Stimulated activated CD8-positive, alpha-beta memory T cell treated with anti-CD3 and anti-CD28 coated beads, Interleukin-4, amount 100 ng/mL, for 24 hours (primary cell): ENCODE measurements around the gene RALGAPA2.

Experiments used
- DNase-seq: peaks from one replicate; pipeline ENCODE4 v3.0.0-alpha.2; 2020; ENCODE audit warnings: low read depth

RALGAPA2 gene

DNA sequence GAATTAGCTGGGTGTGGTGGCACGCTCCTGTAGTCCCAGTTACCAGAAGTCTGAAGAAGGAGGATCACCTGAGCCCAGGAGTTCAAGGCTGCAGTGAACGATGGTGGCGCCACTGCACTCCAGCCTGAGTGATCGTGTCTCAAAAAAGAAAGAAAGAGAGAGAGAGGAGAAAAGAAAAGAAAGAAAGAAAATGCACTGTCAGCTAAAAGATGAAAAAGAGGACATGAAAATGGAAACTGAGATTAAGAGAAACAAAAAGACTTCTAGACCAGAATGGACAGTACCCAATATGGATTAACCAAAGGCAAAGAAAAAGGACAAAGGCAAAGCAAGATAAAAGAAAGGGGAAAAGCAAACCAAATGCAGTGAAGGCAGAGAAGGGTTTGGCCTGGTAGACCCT lies 9.0 kb upstream of the RALGAPA2 start:
- DNase-seq, result no peak

DNA sequence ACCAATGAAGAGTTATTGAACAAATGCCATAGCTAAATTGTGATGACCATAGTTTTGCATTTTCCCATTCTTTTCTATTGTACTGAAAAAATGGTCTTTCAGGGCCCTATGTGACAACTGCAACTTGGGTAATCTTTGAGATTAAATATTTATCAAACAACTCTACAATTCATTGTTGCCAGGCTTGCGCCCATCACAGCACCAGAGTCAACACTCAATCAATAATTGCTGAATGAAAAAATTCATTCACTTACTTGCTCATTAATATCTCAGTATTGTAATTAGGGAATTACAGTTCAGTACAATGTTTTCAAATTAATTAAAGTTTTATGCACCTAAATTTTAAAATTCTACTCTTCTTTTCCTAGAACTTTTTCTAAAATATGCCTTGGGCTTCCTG lies 7.7 kb upstream of the RALGAPA2 start:
- no peak for DNase-seq

DNA sequence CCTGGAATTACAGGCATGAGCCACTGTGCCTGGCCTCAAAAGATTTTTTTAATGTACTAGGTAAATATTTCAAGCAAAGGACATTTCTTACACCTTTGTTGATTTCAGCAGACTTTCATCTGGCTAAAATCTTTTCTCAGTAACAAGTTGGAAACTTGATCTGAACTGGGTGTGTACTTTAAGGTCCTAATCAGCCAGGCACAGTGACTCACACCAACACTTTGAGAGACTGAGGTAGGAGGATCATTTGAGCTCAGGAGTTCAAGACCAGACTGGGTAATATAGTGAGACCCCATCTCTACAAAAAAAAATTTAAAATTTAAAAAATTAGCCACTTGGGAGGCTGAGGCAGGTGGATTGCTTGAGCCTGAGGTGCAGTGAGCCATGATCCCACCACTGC lies 7.0 kb upstream of the RALGAPA2 start:
- DNase-seq, result no peak

DNA sequence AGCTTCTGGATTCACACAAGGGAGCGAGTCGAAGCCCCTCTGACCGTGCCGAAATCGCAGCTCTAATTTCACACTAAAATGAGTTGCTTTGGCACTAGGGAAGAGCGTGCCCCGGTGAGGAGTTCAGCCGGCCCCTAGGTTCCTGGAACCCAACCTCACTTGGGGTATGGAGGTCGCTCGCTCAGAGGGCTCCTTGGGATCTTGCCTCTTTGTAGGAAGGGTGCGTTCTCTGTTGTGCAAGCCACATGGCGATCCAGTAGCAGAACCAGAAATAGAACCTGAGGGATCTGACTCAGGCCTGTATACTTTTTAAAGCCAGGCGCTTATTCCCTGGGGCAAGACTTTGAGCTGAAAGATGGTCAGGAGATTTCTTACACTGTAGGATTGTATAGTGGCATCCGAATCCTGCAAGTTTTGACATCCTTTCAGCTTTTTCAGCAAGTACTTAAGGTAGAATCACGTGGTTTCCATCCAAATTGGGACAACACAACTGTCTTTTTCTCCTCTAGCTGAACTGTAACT lies 861 bp upstream of the RALGAPA2 start:
- DNase-seq, result no peak

DNA sequence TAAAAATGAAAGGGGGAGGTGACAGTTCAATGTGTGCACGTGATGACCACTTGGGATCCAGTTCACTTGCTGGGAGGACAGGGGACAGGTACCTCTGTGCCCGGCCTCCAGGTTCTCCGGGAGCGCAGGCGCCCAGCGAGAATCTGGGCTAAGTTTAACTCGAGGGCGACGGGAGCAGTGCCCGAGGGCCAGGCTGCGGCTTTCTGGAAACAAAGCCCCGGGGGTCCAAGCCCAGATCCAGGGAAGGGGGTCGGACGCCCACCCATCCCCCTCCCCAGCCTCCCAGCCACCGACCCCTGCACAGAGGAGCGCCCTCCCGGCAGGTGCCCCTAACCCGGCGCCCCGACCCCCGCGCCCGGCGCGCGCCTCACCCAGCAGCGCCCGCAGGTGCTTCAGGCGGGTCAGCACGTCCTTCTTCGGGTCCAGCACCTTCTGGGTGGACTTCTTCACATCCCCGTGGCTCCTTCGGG lies 405 bp downstream of the RALGAPA2 start:
- no peak for DNase-seq

DNA sequence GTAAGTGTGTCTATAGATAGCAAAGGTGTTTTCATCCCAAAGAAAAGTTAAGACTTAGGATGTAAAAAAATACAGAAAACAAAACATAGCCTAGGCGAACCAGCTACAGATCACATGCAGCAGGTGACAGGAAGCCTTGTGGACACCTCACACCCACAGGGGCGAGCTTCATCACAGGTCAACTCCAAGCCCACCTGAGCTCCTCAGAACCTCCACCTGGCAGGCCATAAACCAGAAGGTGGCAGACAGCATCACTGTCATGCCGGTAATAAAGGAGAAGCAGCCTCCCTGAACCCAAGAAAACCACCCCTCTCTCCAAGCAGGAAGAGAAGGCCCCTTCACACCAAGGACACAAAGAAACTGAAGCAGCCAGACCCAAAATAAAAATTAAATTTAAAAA lies 1.0 kb downstream of the RALGAPA2 start:
- DNase-seq, result no peak

DNA sequence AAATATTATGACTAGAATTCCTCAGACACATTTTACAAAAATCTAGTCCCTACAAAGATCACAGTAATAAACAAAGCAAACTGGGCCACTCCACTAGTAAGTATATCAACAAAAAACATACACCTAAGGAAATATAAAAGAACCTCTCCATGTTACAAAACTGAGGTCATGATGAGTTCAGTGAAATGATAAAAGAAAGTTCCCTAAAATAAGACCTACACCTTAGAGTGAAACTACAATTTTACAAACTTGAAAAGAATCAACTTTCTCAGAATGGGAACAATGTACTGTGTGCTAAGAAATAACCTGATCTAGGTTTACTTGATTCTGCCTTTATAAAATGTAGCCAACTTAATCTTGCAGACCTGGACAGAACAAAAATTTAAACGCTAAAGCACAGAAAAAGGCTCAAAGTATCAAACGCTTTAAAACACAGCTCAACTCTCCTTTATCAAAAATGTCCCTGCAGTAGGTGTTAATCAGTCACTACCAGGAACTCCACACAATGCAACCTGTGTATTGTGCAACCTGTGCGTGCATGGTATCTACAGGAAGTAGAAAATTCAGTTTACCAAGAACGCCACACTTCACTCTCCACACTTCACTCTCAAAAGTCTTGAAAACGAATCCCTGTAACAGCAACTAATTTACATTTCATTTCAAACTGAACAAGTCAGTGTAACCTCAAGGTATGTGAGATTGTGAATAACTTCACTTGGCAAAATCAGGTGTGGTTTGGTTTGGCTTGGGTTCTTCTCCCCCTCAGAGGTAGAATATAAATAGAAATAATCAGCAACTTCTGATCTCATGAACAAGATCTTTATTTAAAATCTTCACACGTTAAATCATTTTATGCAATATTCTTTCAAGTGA lies 1.8 kb downstream of the RALGAPA2 start:
- DNase-seq, result no peak

DNA sequence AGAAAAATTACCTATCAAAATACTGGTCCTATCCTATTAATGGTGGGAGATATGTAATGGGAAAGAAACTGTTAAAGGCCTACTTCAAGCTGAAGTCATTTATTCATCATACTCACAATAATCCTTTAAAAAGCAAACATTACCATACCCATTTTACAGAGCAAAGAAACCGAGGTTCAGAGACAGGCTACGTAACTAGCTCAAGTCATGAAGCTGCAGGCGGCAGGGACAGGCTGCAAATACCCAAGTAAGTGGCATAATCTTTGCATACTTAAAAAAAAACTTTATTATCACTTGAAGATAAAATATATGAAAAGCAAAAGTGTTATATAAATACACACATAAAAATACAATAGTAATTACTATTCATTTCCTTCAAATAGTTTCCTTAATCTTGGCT lies 2.6 kb downstream of the RALGAPA2 start:
- DNase-seq, result no peak

DNA sequence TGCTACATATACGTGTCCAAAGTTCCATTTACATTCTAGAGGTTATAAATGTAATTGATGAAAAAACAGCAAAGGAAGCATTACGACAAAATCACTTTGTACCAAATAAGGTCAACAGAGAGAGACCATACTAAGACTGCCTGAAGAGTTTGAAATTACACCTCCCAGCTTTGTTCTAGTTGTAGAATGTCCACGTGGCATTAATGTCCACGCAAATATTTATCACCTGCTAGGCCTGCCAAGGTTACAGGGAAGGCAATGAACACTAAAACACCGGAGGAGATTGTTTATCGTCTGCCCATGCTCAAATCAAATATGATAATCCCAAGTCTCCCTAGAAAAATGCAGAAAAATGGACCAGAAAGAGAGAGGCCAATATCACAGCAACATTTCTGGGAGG lies 6.2 kb downstream of the RALGAPA2 start:
- DNase-seq, result no peak

DNA sequence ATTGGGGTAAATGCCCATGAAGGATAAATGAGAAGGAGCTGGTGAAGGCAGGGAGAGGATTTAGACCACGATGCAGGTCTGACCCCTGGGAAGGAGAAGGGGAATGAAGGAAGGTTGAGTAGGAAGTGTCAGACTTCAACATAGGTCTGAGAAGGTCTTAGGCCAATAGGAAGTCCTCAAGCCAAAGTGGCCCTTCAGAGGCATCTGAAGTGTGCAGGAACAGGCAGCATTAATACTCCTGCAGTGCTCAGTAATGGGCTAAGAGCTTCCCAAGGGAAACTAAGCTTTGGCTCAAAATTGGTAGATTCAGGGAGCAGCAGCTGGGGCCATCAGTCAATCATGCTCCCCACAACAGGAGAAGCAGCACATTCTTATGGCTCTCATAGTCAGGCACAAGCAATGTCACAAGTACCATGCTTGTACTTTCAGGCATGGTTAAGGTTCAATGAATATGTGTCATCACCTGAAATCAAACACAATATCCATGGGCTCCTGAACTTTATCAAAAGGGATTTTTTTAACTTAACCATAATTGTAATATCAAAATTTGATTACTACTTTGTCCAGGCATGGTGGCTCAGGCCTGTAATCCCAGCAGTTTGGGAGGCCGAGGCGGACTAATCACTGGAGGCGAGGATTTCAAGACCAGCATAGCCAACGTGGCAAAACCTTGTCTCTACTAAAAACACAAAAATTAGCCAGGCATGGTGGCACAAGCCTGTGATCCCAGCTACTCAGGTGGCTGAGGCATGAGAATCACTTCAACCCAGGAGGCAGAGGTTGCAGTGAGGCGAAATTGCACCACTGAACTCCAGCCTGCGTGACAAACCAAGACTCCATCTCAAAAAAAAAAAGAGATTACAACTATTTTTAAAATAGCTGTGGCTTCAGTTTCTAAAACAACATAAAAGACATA lies 9.9 kb downstream of the RALGAPA2 start:
- DNase-seq, result no peak

DNA sequence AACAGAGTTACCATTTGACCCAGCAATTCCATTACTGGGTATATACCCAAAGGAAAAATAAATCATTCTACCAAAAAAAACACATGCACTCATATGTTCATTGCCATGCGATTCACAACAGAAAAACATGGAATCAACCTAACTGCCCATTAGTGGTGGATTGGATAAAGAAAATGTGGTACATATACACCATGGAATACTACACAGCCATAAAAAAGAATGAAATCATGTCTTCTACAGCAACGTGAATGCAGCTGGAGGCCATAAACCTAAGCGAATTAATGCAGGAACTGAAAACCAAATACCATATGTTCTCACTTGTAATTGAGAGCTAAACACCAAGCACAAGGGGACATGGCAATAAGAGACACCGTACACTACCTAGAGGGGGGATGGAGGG lies 12.5 kb downstream of the RALGAPA2 start:
- no peak for DNase-seq

DNA sequence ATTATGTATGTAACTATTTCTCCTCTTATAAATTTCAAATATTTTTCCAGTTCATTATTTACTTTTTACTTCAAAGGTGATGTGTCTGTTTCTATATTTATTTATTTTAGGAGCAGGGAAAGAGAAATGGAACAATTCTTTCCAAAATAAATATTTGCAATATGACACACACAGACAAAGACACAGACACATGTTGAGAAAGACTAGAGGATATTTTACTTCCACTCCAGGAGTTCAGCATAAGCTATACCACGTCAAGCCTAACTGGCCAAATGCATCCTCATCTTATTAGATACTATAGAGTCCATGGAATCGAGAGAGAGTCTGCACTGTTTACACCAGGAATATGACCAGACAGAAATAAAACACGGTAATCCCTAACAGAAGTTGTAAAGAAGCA lies 13.3 kb downstream of the RALGAPA2 start:
- DNase-seq, result no peak

DNA sequence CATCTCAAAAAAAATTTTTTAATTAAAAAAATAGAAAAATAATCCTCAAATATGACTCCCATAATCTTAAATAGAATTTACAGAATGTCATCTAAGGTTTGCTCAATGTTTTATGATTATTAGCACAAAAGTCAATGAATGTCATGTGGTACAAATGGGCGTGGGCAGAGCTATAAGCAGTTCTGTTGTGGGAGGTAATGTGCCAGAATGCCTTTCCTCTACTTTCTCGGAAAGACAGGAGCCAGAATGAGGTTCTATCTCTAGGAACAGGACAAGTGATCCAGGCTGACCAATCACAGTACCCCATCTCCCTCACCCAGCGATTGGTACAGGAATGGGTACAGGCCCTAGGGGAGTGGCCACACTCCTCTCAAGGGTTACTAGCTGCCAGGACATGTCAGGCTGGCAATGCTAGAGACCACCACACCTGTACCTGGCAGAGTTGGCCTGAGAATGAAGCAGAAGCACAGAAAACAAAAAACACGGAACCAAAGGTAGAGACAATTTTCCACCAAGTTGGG lies 15.1 kb downstream of the RALGAPA2 start:
- no peak for DNase-seq

DNA sequence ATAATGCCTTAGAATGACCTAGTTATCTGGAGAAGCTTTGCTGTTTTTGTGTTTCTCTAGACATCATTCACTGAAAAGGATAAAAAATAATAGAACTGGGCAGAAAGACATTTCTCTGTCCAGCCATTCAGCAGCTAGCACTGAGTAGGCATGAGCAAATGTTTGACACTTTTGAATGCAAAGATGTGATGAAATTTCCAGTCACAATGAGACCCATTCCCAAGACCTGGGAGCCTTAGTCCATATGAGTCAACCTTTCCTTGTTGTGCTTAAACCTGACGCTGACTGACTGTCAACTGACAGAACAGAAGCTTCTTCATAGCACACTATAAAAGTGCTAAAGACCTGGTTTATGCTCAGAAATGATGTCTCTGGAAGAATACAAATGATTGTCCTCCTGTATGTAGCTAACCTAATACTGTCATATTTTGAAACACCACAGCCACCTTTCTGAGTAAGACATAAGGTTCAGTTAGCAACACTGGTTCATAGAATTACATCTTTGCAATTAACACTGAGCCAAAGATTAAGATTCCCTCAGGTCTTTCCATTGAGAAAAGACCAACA lies 17.1 kb downstream of the RALGAPA2 start:
- DNase-seq, result no peak

DNA sequence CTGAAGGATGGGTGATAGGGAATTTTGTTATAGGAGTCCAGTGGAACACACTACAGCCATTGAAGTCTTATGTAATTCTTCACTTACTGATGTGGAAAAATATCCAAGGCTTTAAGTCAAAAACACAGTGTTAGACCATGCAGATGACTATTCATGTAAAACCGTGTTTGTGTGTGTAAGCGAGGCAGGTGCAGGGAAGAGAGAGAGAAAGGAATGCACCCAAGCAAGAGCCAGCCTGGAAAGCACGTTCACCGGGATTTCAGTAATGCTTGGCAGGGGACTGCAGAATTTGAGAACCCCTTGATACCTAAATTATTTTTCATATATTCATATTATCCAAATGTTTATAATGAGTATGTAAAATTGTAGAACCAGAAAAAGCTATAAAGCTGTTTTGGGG lies 17.9 kb downstream of the RALGAPA2 start:
- DNase-seq, result no peak

DNA sequence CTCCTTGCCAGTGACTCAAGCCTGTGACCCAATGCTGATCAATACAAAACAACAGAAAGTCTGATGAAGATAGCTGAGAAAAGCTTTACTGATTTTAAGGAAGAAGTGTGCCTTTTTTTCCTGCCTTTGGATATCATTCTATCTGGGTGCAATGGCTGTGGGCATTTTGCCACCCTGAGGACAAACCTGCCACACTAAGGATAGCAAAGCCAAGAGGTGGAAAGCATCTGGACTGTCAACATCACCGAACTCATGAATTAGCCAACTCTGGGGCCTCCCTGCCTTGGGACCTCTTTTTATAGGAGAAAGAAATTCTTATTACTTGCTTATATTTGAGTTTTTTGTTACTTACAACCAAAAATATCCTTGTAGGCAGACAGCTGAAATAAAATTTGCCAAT lies 19.9 kb downstream of the RALGAPA2 start:
- DNase-seq, result no peak

DNA sequence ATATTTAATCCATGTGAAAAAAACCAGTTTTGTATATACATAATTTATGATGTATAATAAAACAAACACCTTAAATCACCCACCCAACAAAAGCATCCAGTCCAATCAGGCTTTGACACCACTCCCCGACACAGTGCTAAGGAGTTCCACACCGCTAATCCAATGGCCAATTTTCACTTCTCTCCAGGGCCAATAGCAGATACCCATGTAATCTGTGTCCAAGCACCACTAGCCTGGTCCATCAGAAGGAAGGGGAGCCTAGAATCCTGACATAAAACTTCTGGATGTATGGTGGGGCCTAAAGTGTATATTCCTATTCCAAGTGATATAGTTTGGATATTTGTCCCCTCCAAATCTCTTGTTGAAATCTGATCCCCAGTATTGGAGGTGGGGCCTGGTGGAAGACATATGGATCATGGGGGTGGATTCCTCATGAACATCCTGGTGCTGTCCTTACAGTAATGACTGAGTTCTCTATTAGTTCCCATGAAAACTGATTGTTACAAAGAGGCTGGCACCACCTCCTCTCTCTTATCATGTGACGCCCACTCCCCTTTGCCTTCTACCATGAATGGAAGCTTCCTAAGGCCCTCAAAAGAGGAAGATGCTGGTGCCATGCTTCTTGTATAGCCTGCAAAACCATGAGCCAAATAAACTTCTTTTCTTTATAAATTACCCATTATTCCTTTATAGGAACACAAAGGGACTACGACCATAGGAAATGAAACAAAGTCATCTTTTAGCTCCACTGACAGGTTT lies 20.8 kb downstream of the RALGAPA2 start:
- no peak for DNase-seq

DNA sequence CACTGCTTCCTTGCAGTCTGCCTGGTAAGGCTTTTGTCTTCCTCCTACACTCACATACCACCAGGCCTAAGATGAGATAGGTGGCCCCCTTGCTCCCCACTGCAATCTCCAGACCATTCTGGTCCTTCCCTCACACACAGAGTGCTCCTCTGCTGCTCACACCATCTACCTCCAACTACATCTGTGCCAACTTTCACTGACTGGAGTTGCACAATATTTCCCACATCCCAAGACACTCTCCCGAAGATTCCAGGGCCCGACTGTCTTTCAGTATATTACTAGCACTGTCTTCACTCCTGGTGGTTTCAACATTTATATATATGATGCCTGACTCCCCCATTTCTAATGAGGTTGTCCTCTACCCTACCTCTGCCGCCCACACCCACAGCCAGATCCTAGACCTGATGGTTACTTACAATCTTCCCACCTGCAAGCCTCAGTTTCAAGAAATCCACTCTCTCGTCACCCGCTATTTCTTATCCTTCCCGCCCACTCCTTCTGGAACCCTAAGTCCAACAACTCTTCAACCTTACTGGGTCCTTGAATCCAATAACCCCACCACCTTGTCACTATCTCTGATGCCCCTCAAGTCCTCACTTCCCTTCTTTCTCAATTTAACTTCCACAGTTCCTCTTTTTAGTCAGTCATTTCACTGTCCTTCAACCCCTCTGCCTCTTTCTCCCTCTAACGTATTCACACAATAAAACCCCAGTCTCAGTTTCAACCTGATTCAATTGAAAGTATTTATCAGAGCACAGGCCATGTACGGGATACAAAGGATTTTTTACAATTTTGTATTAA lies 21.6 kb downstream of the RALGAPA2 start:
- DNase-seq, result no peak

DNA sequence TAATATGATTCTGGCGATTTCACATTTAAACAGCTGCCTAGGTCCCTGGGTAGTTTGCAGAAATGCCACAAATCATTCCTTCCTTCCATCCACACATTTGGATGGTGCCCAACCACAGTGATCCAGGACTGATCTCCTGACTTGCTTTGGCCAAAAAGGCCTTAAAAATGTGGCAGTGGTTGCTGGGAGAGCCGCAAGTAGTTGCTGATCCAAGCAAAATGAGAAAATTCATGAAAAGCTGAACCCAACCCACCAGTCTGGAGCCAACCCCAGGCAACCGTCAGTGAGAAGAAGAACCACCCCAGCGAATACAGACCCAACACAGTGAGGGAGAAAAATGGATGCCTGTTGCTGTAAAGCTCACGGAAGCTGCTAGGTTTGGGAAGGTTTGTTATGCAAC lies 25.1 kb downstream of the RALGAPA2 start:
- DNase-seq, result no peak

DNA sequence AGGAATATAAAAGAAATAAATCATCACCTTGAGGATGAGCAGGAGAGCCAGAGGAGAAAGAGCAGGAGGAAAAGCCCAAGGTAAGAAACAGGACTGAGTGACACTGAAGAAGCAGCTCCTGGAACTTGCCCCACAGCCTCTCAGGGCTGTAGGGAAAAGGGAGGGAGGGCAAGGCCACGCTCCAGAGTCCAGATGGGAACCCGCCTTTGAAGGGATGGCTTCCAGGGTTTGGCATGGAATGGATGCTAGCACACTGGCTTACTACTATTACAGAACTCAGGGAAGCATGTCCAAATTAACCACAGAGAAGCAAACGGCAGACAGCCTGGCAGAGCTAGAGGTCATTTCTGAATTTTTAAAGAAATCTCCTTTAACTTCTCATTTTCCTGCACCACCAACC lies 26.8 kb downstream of the RALGAPA2 start:
- no peak for DNase-seq
